SK-N-SH (cell line): ENCODE measurements around the gene SEMA3B. TPM values are rescaled to one million over a fixed set of nuclear protein-coding genes. Genes with fewer than 3 reads are reported as not detected.
A peak's percentile ranks its signal among the peaks of the same experiment; 100 is the strongest.

ENCODE experiments used
- CTCF ChIA-PET: fragments of 300-600, 350-600 bp; formaldehyde crosslinking; extraction: SDS; loops from one replicate; lab custom pipeline; 2021; lab: Yijun Ruan, JAX
- POLR2A ChIA-PET: fragments of 350-600 bp; sonication (Branson Sonifier 250); formaldehyde crosslinking; extraction: SDS; loops from one replicate; lab custom pipeline; 2020; ENCODE audit warnings: antibody characterized with exemption, inconsistent platforms; lab: Yijun Ruan, JAX
- DNase-seq: peaks from one replicate; pipeline ENCODE4 v3.0.0; 2012
- H2AFZ ChIP-seq: fragments of 200-600 bp; sonication (generic); 2 replicates; pipeline ENCODE4 v1.8.1; 2016; ENCODE audit warnings: antibody characterized with exemption, mild to moderate bottlenecking, low read depth
- H3F3A ChIP-seq: fragments of 200-600 bp; sonication (generic); replicated peaks from 2 replicates; pipeline ENCODE3; 2016; ENCODE audit warnings: antibody characterized with exemption, mild to moderate bottlenecking; ENCODE audit not compliant: insufficient read depth
- H3K27ac ChIP-seq, 2 experiments: fragments of 200-500 bp in 1 of 2; fragments of 200-600 bp in 1 of 2; sonication (Bioruptor generic) in 1 of 2; sonication (generic), shearing (Covaris generic) in 1 of 2; 2 replicates each; pipeline versions ENCODE4 v1.5.1 to v1.6.1; 2014 to 2016; ENCODE audit warnings: low read depth in 2 of 2, inconsistent platforms in 1 of 2, low read length in 1 of 2, mild to moderate bottlenecking in 1 of 2, mixed read lengths in 1 of 2
- H3K27me3 ChIP-seq: fragments of 200-600 bp; sonication (generic), shearing (Covaris generic); 2 replicates; pipeline ENCODE4 v1.6.1; 2016; ENCODE audit warnings: mixed run types; ENCODE audit not compliant: insufficient read depth
- H3K36me3 ChIP-seq, 2 experiments: fragments of 200-500 bp in 1 of 2; fragments of 200-600 bp in 1 of 2; sonication (Bioruptor generic) in 1 of 2; sonication (generic) in 1 of 2; replicated peaks in 1 of 2; 2 replicates each; pipeline versions ENCODE3 to v1.5.1; 2014 to 2016; ENCODE audit warnings: low read length in 1 of 2, mild to moderate bottlenecking in 1 of 2; ENCODE audit not compliant: insufficient read depth in 2 of 2, control insufficient read depth in 1 of 2
- H3K4me1 ChIP-seq, 2 experiments: fragments of 200-500 bp in 1 of 2; fragments of 200-600 bp in 1 of 2; sonication (Bioruptor generic) in 1 of 2; sonication (generic), shearing (Covaris generic) in 1 of 2; 2 replicates each; pipeline versions ENCODE4 v1.5.1 to v1.6.1; 2014 to 2016; ENCODE audit warnings: low read depth in 1 of 2, low read length in 1 of 2, mixed run types in 1 of 2; ENCODE audit not compliant: insufficient read depth in 2 of 2, control insufficient read depth in 1 of 2
- H3K4me2 ChIP-seq: fragments of 200-600 bp; sonication (generic), shearing (Covaris generic); 2 replicates; pipeline ENCODE4 v1.6.1; 2017; ENCODE audit warnings: mixed run types
- H3K4me3 ChIP-seq, 2 experiments: fragments of 200-500 bp in 1 of 2; fragments of 200-600 bp in 1 of 2; sonication (Bioruptor generic) in 1 of 2; sonication (generic), shearing (Covaris generic) in 1 of 2; 2 replicates each; pipeline versions ENCODE4 v1.5.1 to v1.8.1; 2014 to 2016; ENCODE audit warnings: low read depth in 2 of 2, inconsistent platforms in 1 of 2, low read length in 1 of 2, mild to moderate bottlenecking in 1 of 2, mixed read lengths in 1 of 2, moderate library complexity in 1 of 2
- H3K79me2 ChIP-seq: fragments of 200-600 bp; sonication (generic); 2 replicates; pipeline ENCODE4 v1.8.1; 2017; ENCODE audit warnings: mild to moderate bottlenecking; ENCODE audit not compliant: insufficient read depth
- H3K9ac ChIP-seq: fragments of 200-600 bp; sonication (generic); 2 replicates; pipeline ENCODE4 v1.6.1; 2017; ENCODE audit warnings: mixed run types
- H3K9me2 ChIP-seq: fragments of 200-600 bp; sonication (generic); 2 replicates; pipeline ENCODE4 v1.6.1; 2017; ENCODE audit warnings: mixed run types
- H3K9me3 ChIP-seq: fragments of 200-600 bp; sonication (generic); 2 replicates; pipeline ENCODE4 v1.6.1; 2017; ENCODE audit warnings: mixed run types, mild to moderate bottlenecking, moderate library complexity
- H4K20me1 ChIP-seq: fragments of 200-600 bp; sonication (generic); 2 replicates; pipeline ENCODE4 v1.6.1; 2017; ENCODE audit warnings: mild to moderate bottlenecking, mixed run types; ENCODE audit not compliant: insufficient read depth
- ELF1 ChIP-seq: IDR thresholded peaks from 2 replicates; pipeline ENCODE4 v1.4.0; 2012
- EZH2phosphoT487 ChIP-seq: fragments of 200-600 bp; sonication (generic); IDR thresholded peaks from 2 replicates; pipeline ENCODE4 v1.6.1; 2017; ENCODE audit warnings: low read depth, mixed run types, mild to moderate bottlenecking, antibody characterized with exemption, moderate library complexity, borderline replicate concordance
- FOSL2 ChIP-seq: IDR thresholded peaks from 2 replicates; pipeline ENCODE4 v1.4.0; 2012; ENCODE audit warnings: low read depth, mild to moderate bottlenecking, moderate library complexity, borderline replicate concordance
- MXI1 ChIP-seq: IDR thresholded peaks from 2 replicates; pipeline ENCODE4 v1.6.1; 2012; ENCODE audit warnings: mild to moderate bottlenecking, low read depth, low read length, improper control_type of control experiment
- RAD21 ChIP-seq: IDR thresholded peaks from 2 replicates; pipeline ENCODE4 v1.6.1; 2012; ENCODE audit warnings: mild to moderate bottlenecking, low read length
- RFX5 ChIP-seq: IDR thresholded peaks from 2 replicates; pipeline ENCODE4 v1.6.1; 2012; ENCODE audit warnings: mild to moderate bottlenecking, improper control_type of control experiment, low read length
- SIN3A ChIP-seq: IDR thresholded peaks from 2 replicates; pipeline ENCODE4 v1.6.1; 2012; ENCODE audit warnings: low read depth, mild to moderate bottlenecking, low read length, moderate library complexity, borderline replicate concordance
- TAF1 ChIP-seq: IDR thresholded peaks from 2 replicates; pipeline ENCODE4 v1.6.1; 2012; ENCODE audit warnings: low read depth, mild to moderate bottlenecking, low read length, moderate library complexity, borderline replicate concordance
- WGBS: methylation state at CpG from one replicate; pipeline ENCODE4 v1.1.6; 2017; ENCODE audit warnings: low lambda C conversion rate; 5-methylcytosine and 5-hydroxymethylcytosine counted together
- polyA plus RNA-seq, 3 experiments: library from polyadenylated mRNA; depleted of rRNA; stranded (reverse); fragments of >200 nt; gene quantifications; 2 replicates each; pipeline ENCODE4 v1.2.3, GENCODE V29; 2012
- TF ChIP-seq, protein P1 (sequence below): IDR thresholded peaks from 2 replicates; pipeline ENCODE4 v1.4.0; 2012; ENCODE audit warnings: low read depth, borderline replicate concordance

SEMA3B gene
- polyA plus RNA-seq, 1 of the 3 experiments (the other 2 are of a cell fraction): 14.9 TPM

DNA sequence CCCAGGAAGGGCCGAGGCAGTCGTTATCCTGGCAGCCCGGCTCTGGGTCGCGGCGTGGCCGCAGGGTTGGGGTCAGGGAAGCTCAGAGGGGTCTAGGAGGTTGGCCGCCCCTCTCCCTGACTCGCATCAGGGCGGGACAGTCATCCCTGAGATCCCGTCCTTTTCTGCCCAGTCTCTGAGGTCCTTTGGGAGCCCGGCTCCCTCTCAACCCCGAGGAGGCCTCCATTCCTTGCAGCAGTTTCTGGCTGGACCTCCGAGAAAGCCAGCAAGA, 53.1 kb downstream of the SEMA3B start:
- Histone ChIP-seq H3K36me3 (peaks cover 8 to 49% of the 10 kb centered on the region in 2 experiments), H3K9me3 (no peaks in the 10 kb centered on the region), H3K79me2 (peaks cover 51% of the 10 kb centered on the region), H2AFZ (peak overlapping the region; percentile 94), H3K27ac (peak overlapping the region in 1 of 2 experiments; percentile 94; a peak in 1 of 4 replicates), H3F3A (peaks cover 10% of the 10 kb centered on the region), H4K20me1 (no peaks in the 10 kb centered on the region), H3K4me2 (peak overlapping the region; percentile 80), H3K4me1 (peaks cover 0 to 44% of the 10 kb centered on the region in 2 experiments; a peak in 2 of 4 replicates), H3K9ac (no peak overlapping the region), H3K4me3 (peak overlapping the region in 1 of 2 experiments; percentile 92; a peak in 2 of 4 replicates), H3K27me3 (no peaks in the 10 kb centered on the region), H3K9me2 (no peaks in the 10 kb centered on the region)
- TF ChIP-seq, protein P1, sequence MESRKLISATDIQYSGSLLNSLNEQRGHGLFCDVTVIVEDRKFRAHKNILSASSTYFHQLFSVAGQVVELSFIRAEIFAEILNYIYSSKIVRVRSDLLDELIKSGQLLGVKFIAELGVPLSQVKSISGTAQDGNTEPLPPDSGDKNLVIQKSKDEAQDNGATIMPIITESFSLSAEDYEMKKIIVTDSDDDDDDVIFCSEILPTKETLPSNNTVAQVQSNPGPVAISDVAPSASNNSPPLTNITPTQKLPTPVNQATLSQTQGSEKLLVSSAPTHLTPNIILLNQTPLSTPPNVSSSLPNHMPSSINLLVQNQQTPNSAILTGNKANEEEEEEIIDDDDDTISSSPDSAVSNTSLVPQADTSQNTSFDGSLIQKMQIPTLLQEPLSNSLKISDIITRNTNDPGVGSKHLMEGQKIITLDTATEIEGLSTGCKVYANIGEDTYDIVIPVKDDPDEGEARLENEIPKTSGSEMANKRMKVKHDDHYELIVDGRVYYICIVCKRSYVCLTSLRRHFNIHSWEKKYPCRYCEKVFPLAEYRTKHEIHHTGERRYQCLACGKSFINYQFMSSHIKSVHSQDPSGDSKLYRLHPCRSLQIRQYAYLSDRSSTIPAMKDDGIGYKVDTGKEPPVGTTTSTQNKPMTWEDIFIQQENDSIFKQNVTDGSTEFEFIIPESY: no peak
- TF ChIP-seq MXI1 (no peak), FOSL2 (no peak)
- 60% methylated on average over 1 of the region's 14 CpGs for WGBS
- no peak for DNase-seq
- ChIA-PET POLR2A (interaction anchor here (1.0 to 1.8 kb wide), 4 partner anchors 12 to 23 kb away, joined by 3 to 5 read pairs (median 3); partner anchors contain the start of genes HYAL3 and NAA80), CTCF (interaction anchor here (1.0 to 6.0 kb wide), 12 partner anchors 13 to 170 kb away, joined by 3 to 60 read pairs (median 4); partner anchors contain the start of genes HYAL1, HYAL3, IFRD2 and NAA80)

DNA sequence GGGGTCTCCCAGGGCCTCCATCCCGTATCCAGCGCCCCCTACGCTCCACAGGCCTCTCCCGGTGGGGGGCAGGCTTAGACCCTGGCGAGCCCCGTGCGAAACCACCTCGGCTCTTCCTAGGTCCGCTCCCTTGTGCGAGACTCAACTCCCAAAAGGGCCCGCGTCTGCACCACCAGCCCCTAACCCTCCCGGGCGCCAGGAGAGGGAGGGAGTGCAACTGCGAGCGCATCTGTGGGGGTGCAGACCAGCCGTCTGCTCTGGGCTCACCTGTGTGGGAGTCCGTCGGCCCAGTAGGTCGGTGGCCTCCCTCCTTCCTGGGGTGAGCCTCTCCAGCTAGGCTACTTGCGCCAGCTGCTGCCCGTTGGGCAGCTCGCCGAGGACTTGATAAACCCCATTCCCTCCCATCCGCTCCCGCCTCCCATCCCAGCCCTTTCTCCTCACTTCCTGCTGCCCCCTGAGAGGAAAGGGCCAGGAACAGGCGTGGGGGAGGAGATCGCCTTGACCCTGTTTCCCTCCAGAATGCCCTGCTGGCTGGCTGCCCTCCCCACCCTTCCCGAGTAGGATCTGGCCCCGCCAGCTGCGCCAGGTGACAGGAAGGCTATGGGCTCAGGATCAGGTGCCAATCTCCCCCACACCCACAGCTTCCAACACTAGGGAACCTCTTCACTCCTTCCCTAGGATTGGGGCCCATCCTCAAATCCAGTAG, 53.6 kb downstream of the SEMA3B start, which contains the start of gene HYAL2:
HYAL2 (minus strand) TSS at position 360 of the 706 bp plus-strand sequence. CDS start 2,256 bp downstream, outside the sequence.
- POLR2A ChIA-PET: interaction anchor here (1.5 to 1.6 kb wide), 2 partner anchors 12 to 15 kb away, joined by 3 to 4 read pairs; no protein-coding TSS in a partner anchor
- peak within 1 kb of the TSS; percentile 80 for H3K4me2 ChIP-seq
- H3K27me3 ChIP-seq: no peaks in the 10 kb centered on the region
- WGBS: 95% methylated on average over 24 of the region's 31 CpGs
- H3K9ac ChIP-seq: peak within 1 kb of the TSS; percentile 93
- no peaks in the 10 kb centered on the region for H3K9me3 ChIP-seq
- peaks cover 10% of the 10 kb centered on the region for H3F3A ChIP-seq
- H3K4me3 ChIP-seq: peak within 1 kb of the TSS; percentile 92 to 94
- TF ChIP-seq RAD21 (no peak), SIN3A (no peak), ELF1 (no peak), EZH2phosphoT487 (no peak), TAF1 (no peak), RFX5 (no peak)
- TF ChIP-seq, all 33 proteins: peak for 0
- H4K20me1 ChIP-seq: no peaks in the 10 kb centered on the region
- peak within 1 kb of the TSS; percentile 92 to 94 for H3K27ac ChIP-seq
- peaks cover 8 to 44% of the 10 kb centered on the region in 2 experiments for H3K36me3 ChIP-seq
- DNase-seq: no peak
- H3K79me2 ChIP-seq: peaks cover 52% of the 10 kb centered on the region
- CTCF ChIA-PET: interaction anchor here (0.7 to 6.0 kb wide), 11 partner anchors 13 to 130 kb away, joined by 3 to 60 read pairs (median 3); partner anchors contain the start of genes HYAL1, HYAL3, IFRD2 and NAA80
- no peaks in the 10 kb centered on the region for H3K9me2 ChIP-seq
- H2AFZ ChIP-seq: peak within 1 kb of the TSS; percentile 94
- peaks cover 0 to 49% of the 10 kb centered on the region in 2 experiments; a peak in 2 of 4 replicates for H3K4me1 ChIP-seq
